NCI-H510A treated with DMSO at 0.1 percent for 48 hours (cell line): ENCODE results near the gene FLNA.
"Not testable (repeated sequence)": the region's sequence is repeated elsewhere in the genome, so short reads cannot be mapped to it uniquely, and the experiment has no call there.

ENCODE experiments used
- DNase-seq: peaks from one replicate; lab custom pipeline; 2025; lab: John Stamatoyannopoulos, UW

Gene FLNA

DNA sequence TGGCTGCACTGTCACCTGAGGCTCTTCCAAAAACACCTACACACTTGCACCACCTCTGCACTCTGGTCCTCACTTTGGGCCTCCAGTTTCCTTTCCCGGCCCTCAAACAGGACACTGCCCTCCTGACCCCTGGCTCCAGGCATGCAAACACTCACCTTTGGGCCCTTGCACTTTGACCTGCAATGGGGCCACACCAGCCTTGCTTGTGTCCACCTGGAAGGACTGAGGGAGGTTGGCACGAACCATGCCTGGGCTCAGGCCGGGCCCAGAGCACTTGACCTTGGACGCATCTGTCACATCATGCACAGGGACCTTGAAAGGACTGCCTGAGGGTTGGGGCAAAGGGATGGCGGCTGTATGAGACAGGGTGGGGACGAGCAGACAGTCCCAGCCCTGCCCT, 15.6 kb downstream of the FLNA start:
- DNase-seq, result no peak

- DNase-seq, result no peak
These were observed 16.4 kb downstream of the FLNA start for GRCh38 chrX:154358011-154358410.

GRCh38 chrX:154357205-154357604, 17.2 kb downstream of the FLNA start:
- DNase-seq, result no peak

DNA sequence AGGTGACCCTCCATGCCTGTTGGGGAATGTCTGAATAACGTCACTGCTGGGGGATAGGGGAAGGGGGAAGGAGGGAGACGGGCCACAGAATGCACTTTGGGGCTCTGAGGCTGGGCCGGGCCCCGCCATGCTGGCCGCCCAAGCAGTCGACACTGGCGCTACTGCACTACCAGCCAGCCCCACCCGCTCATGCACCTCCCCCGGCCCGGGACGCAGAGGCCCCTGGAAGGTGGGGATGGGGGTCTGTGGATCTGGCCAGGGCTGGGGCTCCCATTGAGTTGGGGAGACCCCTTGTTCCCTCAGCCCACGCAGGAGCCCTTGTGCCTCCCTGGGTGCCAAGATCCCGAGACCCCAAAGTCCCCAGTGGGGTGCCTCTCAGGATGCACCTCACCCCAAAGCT, 17.8 kb downstream of the FLNA start:
- no peak for DNase-seq

DNA sequence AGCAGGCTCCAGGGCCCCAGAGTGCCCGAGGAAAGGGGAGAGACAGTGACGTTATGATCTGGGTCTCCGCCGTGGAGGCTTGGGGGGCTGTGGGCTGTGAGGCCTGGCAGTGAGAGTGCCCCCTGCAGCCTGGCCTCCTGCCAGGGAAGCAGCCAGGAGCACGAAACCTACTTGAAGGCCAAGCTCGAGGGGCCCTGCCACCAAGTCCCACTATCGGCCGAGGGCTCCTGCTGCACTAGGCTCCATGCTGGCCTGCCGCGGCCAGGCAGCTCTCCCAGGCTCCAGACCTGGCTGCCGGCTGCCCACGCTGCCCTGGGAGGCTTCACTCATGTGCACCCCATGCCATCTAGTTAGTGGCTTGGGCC, 18.7 kb downstream of the FLNA start:
- no peak for DNase-seq

- DNase-seq, result no peak
These were observed 19.2 kb downstream of the FLNA start for GRCh38 chrX:154355094-154355775.

DNA sequence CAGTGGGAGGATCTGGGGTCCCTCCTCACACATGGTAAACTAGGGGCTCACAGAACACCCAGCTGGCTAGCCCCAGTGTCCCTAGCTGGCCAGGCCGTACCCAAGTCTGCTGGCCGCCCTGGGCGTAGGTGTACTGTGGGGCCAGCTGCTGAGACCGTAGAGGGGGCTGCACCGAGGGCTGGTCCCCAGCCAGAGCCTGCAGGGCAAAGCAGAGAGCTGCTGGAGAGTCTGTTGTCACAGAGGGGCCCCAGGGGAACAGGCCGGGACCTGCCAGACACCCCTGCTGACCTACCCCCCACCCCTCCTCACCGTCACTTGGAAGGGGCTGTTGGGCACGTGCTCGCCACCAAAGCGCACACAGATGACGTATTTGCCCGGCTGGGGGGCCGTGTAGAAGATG, 19.9 kb downstream of the FLNA start:
- DNase-seq, result no peak

GRCh38 chrX:154354013-154354412, 20.4 kb downstream of the FLNA start:
- no peak for DNase-seq

DNA sequence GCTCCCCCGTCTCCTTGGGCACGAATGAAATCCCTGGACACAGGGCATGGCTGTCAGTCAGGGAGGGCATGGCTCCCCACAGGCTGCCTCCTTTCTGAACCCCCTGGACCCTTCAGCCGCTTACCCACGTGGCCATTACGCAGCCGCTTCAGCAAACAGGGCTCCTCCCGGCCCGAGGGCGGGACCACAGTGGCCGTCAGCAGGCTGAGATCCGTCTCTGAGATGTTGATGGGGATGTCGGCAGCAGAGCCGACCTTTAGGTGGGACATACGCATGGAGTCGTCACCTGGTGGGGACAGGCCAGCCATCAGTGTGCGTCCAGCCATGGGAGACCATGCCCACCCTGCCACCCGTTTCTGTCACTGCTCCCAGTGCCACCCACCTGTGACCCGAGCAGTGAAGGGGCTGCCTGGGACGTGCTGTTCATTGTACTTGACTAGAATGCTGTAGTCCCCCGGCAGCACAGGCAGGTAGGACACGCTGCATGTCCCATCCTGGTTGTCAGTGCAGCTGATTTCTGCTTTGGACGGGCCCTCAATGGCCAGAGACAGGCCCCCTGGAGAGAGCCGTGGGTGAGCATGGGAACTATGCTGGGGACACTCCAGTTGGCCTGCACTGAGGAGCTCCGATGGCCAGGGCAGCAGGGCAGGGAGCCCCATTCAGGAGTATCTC, 21.1 kb downstream of the FLNA start:
- DNase-seq, result no peak

DNA sequence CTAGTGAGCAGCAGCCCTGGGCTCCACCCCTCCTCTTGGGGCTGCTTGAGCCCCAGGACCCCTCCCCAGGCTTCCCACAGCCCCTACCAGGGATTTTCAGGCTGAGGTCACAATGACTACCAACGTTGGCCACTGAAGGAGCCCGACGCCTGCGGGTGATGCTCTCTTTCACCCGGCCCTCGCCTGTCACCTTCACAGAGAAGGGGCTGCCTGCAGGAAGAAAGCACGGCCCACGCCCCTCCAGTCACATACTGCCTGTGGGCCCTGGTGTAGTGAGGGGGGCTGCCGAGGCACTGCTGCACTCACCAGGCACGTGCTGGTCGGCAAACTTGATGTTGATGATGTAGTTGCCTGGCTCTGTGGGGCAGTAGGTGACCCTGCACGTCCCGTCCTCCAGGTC, 22.0 kb downstream of the FLNA start:
- no peak for DNase-seq

GRCh38 chrX:154352012-154352401, 22.4 kb downstream of the FLNA start:
- no peak for DNase-seq

DNA sequence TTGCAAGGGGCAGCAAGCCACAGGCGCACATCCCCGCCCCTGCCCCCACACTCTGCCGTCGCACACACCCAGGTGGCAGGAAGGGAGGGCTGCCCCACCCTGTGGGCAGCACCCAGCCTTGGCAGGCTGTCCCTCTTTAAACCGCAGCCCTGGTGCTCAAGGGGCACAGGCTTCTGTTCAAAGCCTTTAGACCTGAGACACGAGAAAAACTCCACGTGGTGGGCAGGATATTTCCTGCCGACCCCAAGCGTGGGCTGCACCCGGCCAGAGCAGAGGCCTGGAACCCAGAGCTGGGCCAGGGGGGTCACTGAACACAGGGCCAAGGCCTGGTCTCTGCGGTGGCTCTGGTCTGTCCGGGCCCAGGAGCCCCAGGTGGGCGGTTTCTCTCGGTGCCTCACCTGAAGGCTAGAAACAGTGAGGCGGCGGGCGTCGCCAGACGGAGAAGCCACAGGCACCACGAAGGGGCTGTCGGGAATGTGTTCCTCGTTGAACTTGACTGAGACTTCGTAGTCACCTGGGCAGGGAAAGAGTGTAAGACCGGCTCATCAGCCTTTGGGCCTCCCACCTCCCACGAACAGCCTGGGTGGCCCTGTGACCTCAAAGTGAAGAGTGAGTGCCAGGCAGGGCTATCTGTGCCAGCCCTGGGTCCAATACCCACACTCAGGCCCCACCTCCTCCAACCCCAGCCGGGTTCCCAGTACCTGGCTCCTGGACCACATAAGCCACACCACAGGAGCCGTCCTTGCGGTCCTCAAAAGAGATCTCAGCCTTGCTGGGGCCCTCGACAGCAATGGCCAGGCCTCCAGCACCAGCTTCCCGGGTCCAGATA, 23.0 kb downstream of the FLNA start:
- no peak for DNase-seq

GRCh38 chrX:154350429-154351182, 23.8 kb downstream of the FLNA start:
- DNase-seq, result no peak

- DNase-seq, result no peak
These were observed 24.5 kb downstream of the FLNA start for GRCh38 chrX:154349979-154350378.

- no peak for DNase-seq
These were observed 25.0 kb downstream of the FLNA start for GRCh38 chrX:154349359-154349935.

GRCh38 chrX:154348646-154349358, 25.6 kb downstream of the FLNA start:
- no peak for DNase-seq

GRCh38 chrX:154348114-154348531, 26.3 kb downstream of the FLNA start:
- DNase-seq, result no peak

- not testable (repeated sequence) for DNase-seq
These were observed 30.8 kb downstream of the FLNA start for GRCh38 chrX:154343620-154344019.

GRCh38 chrX:154343063-154343462, 31.4 kb downstream of the FLNA start:
- DNase-seq, result not testable (repeated sequence)

DNA sequence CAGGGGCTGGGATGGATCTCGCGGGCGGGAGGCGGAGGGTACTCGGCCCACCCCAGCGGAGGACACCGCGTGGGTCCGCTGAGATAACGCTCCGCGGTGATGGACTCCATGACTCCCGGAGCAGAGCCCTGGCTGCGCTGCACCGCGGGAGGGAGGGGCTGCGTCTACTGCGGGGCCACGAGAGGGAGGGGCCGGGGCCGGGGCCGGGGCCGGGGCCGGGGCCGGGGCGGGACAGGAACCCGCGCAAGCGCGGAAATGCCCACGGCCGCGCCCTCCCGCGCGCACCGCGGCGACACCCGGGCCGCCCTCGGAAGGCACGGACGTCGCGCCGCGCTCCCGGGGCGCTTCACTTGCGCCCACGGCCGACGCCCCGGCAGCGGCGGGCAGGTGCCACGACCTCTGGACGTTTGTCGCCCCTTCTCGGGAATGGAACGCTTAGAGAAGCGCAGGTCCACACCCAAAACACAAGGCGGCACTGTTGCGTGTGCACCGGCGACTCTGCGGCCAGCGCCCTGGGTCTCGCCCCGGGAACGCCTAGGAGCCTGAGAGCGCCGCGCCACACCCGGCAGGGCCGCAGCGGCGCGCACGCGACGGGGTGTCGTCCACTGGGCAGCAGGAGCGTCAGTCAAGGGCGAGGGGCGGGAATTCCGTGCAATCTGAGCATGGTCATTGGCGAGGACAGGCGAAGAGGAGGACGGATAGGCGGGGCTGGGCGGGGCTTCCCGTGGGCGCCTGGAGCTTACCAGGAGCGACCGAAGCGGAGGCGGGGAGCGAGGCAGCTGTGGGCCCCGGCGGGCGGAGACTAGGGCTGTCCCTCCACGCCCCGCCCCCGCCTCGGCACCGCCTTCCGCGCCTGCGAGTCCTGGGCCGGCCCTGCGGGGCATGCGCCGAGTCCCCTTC, 32.8 kb downstream of the FLNA start:
- DNase-seq, result not testable (repeated sequence)
